SH-SY5Y (cell line): Measurements from ENCODE around the gene SPSB4.

Experiments
- GATA2 ChIP-seq: IDR thresholded peaks from 2 replicates; pipeline ENCODE4 v1.6.1; 2011; ENCODE audit warnings: mild to moderate bottlenecking, low read depth, low read length
- GATA3 ChIP-seq: IDR thresholded peaks from 2 replicates; pipeline ENCODE4 v1.6.1; 2011; ENCODE audit warnings: low read depth, mild to moderate bottlenecking, low read length, moderate library complexity

The SPSB4 gene

DNA sequence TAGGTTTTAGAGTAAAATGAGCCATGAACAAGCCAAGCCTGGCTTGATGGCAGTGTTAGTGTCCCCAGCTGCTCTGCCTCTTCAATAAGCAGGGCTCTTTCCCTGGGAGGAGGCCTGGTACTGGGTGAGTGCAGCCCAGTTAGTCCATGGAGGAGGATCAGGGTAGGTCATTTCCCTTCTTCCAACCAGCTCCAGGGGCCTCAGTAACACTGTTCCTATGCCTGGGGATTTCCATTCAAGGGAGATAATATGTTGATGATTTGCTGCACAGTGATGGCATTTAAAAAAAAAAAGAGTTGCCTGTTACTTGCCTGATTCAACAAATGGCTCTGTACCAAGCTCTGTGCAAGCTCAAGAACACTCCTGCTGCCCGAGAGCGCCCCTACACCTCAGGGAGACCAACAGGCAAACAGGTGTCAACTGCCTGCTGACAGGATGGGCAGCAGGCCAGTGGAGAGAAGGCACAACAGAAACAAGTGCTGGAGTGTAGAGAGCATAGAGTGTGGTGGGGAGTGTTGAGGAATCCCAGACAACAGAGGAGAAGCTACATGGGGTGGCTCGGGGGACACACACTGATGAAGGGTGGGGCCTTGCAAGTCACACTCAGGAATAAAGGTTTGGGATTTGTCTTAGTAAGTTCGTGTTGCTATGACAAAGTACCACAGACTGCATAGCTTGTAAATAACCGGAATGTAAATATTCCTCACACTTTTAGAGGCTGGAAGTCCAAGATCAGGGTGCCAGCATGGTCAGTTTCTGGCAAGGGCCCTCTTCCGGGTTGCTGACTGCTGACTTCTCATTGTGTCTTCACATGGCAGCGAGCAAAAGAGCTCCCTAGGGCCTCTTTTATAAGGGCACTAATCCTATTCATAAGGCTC lies 101.9 kb downstream of the SPSB4 start:
- TF ChIP-seq GATA3 (no peak), GATA2 (no peak)

DNA sequence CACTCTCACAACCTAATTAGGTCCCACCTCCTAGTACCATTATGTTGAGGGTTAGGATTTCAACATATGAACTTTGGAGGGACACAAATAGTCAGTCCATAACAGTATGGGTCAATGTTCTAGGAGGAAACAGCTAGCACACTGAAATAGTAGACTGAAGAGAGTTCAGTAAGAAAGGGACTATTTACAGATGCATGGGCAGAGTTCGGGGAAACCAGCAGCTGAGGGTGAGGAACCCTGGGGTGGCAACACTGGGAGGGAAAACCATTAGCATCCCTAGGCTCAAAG lies 102.5 kb downstream of the SPSB4 start:
- TF ChIP-seq GATA3, result no peak
- TF ChIP-seq GATA2, result no peak

GRCh38 chr3:141164852-141165251 lies 113.7 kb downstream of the SPSB4 start:
- no peak for TF ChIP-seq GATA2
- no peak for TF ChIP-seq GATA3

DNA sequence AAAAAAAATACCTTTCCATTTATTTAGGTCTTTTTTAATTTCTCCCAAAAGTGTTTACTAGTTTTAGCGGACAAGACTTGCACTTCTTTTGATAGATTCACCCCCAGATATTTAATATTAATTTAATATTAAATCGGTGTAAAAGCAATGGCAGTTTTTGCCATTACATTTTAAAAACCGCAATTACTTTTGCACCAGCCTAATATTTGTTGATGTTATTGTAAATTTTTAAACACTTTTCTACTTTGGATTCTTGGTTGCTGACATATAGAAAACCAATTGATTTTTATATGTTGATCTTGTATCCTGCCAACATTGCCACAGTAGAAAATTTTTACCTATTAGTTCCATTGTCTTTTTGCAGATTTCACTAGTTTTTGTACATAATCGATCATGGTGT lies 116.5 kb downstream of the SPSB4 start:
- TF ChIP-seq GATA3, result no peak
- no peak for TF ChIP-seq GATA2

DNA sequence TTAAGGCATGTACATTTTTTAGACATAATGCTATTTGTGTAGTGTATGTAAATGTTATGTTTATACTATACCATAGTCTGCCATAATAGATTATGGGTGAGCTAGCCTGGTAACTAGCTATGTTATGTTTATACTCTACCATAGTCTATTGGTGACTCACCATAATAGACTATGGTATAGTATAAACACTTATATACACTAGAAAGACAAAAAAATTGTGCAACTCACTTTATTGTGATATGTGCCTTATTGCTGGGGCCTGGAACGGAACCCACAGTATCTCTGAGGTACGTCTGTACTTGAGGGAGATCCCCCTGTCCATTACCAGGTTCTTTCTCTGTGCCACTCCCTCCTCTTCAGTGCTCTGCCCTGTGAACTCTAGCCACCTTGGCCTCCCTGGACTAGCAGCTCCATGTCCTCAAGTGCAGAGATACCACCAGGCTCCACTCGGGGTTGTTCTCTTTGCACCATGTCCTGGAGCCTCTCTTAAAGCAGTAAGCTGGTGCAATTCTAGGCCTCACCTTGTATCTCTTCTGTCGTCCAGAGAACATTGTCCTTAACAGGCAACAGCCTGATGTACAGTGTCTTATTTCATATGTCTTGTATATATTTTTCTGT lies 119.6 kb downstream of the SPSB4 start:
- no peak for TF ChIP-seq GATA3
- TF ChIP-seq GATA2, result no peak

- TF ChIP-seq GATA2, result no peak
- TF ChIP-seq GATA3, result no peak
Measured at GRCh38 chr3:141174674-141175073, 123.5 kb downstream of the SPSB4 start.

GRCh38 chr3:141176775-141177174 lies 125.6 kb downstream of the SPSB4 start:
- TF ChIP-seq GATA3, result no peak
- TF ChIP-seq GATA2, result no peak

DNA sequence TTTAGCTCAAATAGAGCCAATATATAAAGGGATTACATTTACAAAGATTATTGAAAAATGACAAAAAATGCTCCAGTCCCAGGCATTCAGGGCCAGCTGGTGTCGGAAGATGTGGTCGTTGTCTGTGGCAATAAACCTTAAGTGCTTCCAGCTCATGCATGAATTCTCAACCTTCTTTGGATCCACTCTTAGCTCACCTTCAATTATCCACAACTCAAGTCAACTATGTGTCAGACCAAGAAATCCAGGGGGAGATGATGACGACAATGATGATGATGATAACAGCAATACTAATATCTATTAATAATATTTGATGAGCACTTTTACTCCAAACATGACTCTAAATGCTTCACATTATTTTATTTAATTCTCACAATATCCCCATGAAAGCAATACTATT lies 126.9 kb downstream of the SPSB4 start:
- TF ChIP-seq GATA3, result no peak
- TF ChIP-seq GATA2, result no peak

GRCh38 chr3:141178551-141178950 lies 127.4 kb downstream of the SPSB4 start:
- TF ChIP-seq GATA2, result no peak
- TF ChIP-seq GATA3, result no peak

DNA sequence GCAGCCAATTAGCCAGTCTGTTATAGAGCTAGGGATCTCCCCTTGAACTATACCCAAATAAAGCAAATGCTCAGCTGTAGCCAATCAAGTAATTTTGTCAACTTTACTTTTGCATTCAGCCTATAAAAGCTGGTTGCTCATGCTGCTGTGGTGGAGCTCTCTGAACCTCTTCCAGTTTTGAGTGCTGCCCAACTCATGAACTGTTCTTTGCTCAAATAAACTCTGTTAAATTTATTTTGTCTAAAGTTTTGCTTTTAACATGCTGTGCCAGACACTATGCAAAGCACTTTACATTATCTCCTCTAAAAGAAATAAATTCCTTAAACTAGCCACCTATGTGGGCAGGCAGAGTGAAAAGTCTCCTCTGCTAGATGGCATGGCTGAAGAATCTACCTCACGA lies 128.8 kb downstream of the SPSB4 start:
- TF ChIP-seq GATA2 (no peak), GATA3 (no peak)

DNA sequence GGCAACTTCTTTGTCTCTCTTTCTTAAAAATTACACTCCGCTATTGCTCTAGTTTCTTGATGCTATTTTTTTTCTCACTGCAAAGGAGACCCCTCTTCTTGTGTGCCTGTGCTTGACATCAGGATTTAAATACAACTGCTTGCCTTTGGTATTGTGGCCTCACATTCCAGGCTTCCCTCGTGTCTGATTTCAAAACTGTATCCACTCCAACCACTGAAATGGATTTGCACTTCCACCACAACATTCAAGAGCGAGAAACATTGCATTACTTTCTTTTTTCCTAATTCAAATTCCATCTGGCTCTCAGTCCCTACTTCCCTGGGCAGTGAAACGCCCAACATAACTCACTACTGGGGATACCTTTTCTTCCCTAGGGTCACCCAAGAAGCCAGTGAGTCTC lies 130.0 kb downstream of the SPSB4 start:
- TF ChIP-seq GATA3 (no peak), GATA2 (no peak)

DNA sequence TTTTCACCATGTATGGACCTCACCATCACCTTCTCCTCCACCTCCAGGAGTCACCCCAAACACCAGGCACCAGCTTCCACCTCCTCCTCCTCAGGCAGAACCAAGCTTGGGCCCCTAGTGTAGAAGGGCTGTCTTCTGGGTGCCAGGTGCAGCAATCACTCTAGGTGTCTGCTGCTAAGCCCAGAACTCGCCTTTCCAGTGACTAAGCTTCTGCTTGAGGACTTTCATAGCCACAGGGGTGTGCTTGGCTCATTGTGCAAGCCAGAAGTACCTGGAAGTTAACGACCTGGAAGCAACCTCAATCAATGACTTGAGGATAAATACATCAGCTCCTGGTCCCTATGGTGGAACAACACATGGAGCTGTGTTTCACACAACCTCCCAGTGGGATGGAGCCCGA lies 130.7 kb downstream of the SPSB4 start:
- TF ChIP-seq GATA3, result no peak
- no peak for TF ChIP-seq GATA2

DNA sequence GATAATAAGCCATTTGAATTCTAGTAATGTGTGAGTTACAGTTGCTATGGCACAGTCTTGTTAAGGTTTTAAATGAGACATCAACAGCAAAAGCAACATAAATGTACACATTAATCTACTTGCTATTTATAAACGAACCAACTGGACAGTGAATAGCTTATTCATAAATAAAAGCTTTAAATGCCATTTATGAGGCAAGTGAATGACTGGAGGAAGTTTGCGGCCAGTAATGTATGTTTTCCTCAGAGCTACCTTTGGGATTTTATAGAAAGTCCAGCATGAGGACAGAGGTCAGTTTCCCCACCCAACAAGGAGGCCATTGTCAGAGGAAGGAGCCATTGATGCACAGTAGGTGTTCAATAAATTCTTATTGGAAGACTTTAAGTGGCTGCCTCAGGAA lies 132.5 kb downstream of the SPSB4 start:
- no peak for TF ChIP-seq GATA3
- no peak for TF ChIP-seq GATA2

- TF ChIP-seq GATA3, result no peak
- no peak for TF ChIP-seq GATA2
Measured at GRCh38 chr3:141184430-141184829, 133.3 kb downstream of the SPSB4 start.

GRCh38 chr3:141191097-141191749 lies 140.1 kb downstream of the SPSB4 start:
- TF ChIP-seq GATA2 (no peak), GATA3 (no peak)

- no peak for TF ChIP-seq GATA2
- TF ChIP-seq GATA3, result no peak
Measured at GRCh38 chr3:141192345-141192744, 141.2 kb downstream of the SPSB4 start.

GRCh38 chr3:141193066-141193830 lies 142.1 kb downstream of the SPSB4 start:
- TF ChIP-seq GATA2 (no peak), GATA3 (no peak)
